ENCODE data around the gene FUBP3.

Gene FUBP3

GRCh38 chr9:130634191-130634768, 54.9 kb downstream of the FUBP3 start:
- Histone ChIP-seq H3K9ac (ENCODE audit: low read length) (no peak overlapping the region), H3K4me1 (ENCODE audit: control insufficient read depth, insufficient read depth, low read length) (no peaks in the 10 kb centered on the region), H3K27ac (ENCODE audit: low read depth, low read length) (no peak overlapping the region), H3K27me3 (ENCODE audit: control insufficient read depth, insufficient read depth, low read length) (no peaks in the 10 kb centered on the region), H3K36me3 (ENCODE audit: control insufficient read depth, insufficient read depth, low read length) (peaks cover 50% of the 10 kb centered on the region), H3K4me3 (ENCODE audit: low read length) (no peak overlapping the region)

- H3K4me1 ChIP-seq (ENCODE audit: control insufficient read depth, insufficient read depth, low read length) = no peaks in the 10 kb centered on the region
- H3K27me3 ChIP-seq (ENCODE audit: control insufficient read depth, insufficient read depth, low read length) = no peaks in the 10 kb centered on the region
- H3K9ac ChIP-seq (ENCODE audit: low read length) = no peak overlapping the region
- no peak overlapping the region for H3K27ac ChIP-seq (ENCODE audit: low read depth, low read length)
- H3K4me3 ChIP-seq (ENCODE audit: low read length) = no peak overlapping the region
- H3K36me3 ChIP-seq (ENCODE audit: control insufficient read depth, insufficient read depth, low read length) = peaks cover 50% of the 10 kb centered on the region
Measured at GRCh38 chr9:130634801-130635200, 55.4 kb downstream of the FUBP3 start.

DNA sequence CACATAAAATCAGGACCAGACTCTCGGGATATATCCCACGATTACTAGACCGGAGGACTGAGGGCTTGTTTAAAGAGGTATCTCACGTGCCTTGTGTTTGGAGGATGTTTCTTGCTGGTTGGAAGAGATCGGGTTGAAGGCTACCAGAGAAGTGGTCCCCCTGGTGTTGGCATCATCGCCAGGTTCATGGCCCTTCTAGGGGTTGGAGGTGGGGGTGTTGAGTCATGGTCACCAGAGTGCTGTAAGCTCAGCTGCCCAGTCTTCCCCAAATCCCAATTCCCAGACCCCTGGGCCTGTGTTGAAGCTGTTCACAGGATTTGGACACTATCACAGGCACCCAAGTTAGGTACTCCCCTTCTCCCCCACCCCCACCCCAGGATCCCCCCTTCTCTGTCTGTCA, 55.9 kb downstream of the FUBP3 start:
- no peak overlapping the region for H3K27ac ChIP-seq (ENCODE audit: low read depth, low read length)
- no peaks in the 10 kb centered on the region for H3K4me1 ChIP-seq (ENCODE audit: control insufficient read depth, insufficient read depth, low read length)
- H3K27me3 ChIP-seq (ENCODE audit: control insufficient read depth, insufficient read depth, low read length) = no peaks in the 10 kb centered on the region
- peaks cover 50% of the 10 kb centered on the region for H3K36me3 ChIP-seq (ENCODE audit: control insufficient read depth, insufficient read depth, low read length)
- no peak overlapping the region for H3K4me3 ChIP-seq (ENCODE audit: low read length)
- H3K9ac ChIP-seq (ENCODE audit: low read length) = no peak overlapping the region

GRCh38 chr9:130635721-130636647, 56.6 kb downstream of the FUBP3 start:
- Histone ChIP-seq H3K27ac (ENCODE audit: low read depth, low read length) (no peak overlapping the region), H3K36me3 (ENCODE audit: control insufficient read depth, insufficient read depth, low read length) (peaks cover 45% of the 10 kb centered on the region), H3K4me1 (ENCODE audit: control insufficient read depth, insufficient read depth, low read length) (no peaks in the 10 kb centered on the region), H3K4me3 (ENCODE audit: low read length) (no peak overlapping the region), H3K27me3 (ENCODE audit: control insufficient read depth, insufficient read depth, low read length) (no peaks in the 10 kb centered on the region), H3K9ac (ENCODE audit: low read length) (no peak overlapping the region)

DNA sequence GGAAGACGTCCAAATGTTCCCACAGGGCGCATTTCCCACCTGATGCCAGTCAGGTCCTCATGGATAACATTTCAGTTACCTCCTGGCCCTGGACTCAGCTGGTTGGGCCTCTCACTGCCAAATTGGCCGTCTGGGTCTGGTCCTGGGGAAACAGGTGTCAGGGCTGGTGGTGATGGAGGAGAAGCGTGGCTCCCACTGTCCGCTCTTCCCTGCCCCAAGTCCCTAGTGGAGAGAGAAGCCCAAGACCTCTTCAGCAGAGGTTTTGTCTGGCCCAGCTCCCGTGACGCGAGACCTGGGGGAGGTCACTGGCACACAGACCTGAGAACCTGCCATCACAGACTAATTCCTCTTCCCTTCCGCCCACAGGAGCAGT, 57.3 kb downstream of the FUBP3 start:
- H3K27ac ChIP-seq (ENCODE audit: low read depth, low read length) = no peak overlapping the region
- H3K9ac ChIP-seq (ENCODE audit: low read length) = no peak overlapping the region
- no peaks in the 10 kb centered on the region for H3K27me3 ChIP-seq (ENCODE audit: control insufficient read depth, insufficient read depth, low read length)
- no peaks in the 10 kb centered on the region for H3K4me1 ChIP-seq (ENCODE audit: control insufficient read depth, insufficient read depth, low read length)
- no peak overlapping the region for H3K4me3 ChIP-seq (ENCODE audit: low read length)
- peaks cover 38% of the 10 kb centered on the region for H3K36me3 ChIP-seq (ENCODE audit: control insufficient read depth, insufficient read depth, low read length)

DNA sequence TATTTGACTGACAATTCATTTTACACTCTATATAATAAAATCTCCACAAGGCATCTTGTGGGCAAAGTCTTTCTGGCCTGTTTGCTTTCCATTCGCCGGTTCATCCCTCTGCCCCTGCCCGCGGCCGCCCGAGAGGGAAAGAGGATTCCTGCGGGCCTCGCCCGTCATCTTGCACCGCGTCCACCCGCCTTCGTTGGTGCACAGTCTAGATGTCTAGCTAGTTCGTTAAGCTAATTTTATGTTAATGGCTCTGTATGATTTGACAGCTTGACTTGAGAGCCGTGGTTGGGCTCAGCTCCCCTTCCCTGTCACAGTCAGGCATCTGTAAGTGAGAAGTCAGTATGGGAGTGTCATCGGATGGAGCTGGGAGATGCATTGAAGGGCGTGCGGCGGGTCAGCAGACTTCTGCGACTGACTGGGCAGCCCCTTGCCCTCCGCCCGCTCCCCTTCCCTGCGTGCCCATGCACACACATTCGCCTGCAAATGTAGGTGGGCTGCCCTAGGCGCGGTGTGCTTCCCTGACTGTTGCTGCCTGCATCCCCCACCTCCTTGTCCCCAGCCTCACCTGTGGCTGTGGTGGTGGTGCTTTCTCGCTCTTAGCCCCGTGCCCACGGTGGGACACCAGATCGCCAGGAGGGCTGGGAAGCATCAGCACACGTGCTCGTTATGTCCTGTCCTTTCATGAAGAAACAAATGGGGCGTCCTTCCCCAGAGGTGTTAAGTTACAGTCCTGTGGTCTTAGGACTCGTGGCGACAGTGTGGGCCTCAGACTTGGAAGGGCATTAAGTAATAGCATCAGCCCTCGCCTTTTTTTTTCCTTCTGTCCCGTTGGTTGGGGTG, 59.1 kb downstream of the FUBP3 start:
- Histone ChIP-seq H3K4me1 (ENCODE audit: control insufficient read depth, insufficient read depth, low read length) (no peaks in the 10 kb centered on the region), H3K27ac (ENCODE audit: low read depth, low read length) (no peak overlapping the region), H3K27me3 (ENCODE audit: control insufficient read depth, insufficient read depth, low read length) (no peaks in the 10 kb centered on the region), H3K9ac (ENCODE audit: low read length) (no peak overlapping the region), H3K36me3 (ENCODE audit: control insufficient read depth, insufficient read depth, low read length) (peaks cover 21% of the 10 kb centered on the region), H3K4me3 (ENCODE audit: low read length) (no peak overlapping the region)

DNA sequence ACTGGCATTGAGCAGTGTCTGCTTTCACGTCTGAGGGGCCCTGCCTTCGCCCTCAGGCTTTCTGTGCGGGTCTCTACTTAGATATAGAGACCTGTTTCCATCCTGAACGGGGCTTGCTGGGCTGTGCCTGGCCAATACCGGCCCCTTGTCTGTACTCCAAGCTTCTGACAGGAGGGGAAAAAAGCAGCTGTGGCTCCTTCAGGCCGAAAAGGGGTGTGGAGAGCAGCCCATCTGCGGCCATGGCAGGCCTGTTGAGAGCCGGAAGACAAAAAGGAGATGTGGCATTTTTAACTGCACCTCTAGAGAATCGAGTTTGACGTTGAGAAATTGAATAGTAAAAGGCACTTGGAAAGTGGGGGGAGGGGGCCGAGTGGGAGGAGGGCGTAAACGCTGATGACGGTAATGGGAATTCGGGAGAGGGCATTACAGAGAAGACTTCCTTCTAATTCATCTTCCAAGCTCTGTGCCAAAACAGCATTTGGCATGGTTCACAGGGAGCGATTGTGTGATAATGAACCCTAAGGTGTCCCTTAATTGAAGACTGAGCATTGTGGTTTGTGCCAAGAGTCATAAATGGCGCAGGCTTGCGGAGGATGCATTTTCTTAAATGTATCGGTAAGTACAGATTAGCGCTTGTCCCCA, 59.9 kb downstream of the FUBP3 start:
- H3K27me3 ChIP-seq (ENCODE audit: control insufficient read depth, insufficient read depth, low read length) = no peaks in the 10 kb centered on the region
- peaks cover 19% of the 10 kb centered on the region for H3K36me3 ChIP-seq (ENCODE audit: control insufficient read depth, insufficient read depth, low read length)
- no peaks in the 10 kb centered on the region for H3K4me1 ChIP-seq (ENCODE audit: control insufficient read depth, insufficient read depth, low read length)
- no peak overlapping the region for H3K9ac ChIP-seq (ENCODE audit: low read length)
- H3K4me3 ChIP-seq (ENCODE audit: low read length) = no peak overlapping the region
- H3K27ac ChIP-seq (ENCODE audit: low read depth, low read length) = no peak overlapping the region

DNA sequence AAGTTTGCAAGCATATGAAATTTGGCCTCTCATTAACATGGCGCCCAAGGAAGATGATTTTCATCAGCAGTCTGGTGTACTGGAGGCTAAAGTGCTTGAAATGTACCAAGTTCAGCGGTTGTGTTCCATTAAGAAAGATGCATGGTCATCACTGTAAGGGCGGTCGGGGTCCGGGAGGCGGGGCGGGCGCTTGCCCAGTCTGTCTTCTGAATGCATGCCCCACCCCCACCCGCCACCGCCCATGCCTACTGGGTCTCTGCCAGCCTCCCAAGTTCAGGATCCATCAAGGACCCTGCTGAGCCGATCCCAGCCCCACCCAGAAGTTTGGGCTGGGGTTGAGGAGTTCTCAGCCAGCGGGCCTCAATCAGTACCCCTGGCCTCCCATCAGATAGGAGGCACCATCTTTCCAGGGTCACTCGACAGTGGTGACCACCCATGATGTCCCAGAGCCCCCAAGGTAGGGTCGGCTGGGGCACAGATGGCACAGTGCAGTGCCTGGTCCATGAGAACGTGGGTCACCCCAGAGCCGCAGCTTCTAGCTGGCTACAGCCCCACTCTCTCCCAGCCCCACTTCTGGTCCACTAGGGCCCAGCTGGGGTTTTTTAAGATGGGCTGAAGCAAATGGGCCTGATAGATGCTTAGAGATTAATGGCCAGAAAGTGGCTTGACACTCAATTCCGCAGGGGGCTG, 60.6 kb downstream of the FUBP3 start:
- Histone ChIP-seq H3K9ac (ENCODE audit: low read length) (no peak overlapping the region), H3K27ac (ENCODE audit: low read depth, low read length) (no peak overlapping the region), H3K4me3 (ENCODE audit: low read length) (no peak overlapping the region), H3K4me1 (ENCODE audit: control insufficient read depth, insufficient read depth, low read length) (no peaks in the 10 kb centered on the region), H3K36me3 (ENCODE audit: control insufficient read depth, insufficient read depth, low read length) (peaks cover 14% of the 10 kb centered on the region), H3K27me3 (ENCODE audit: control insufficient read depth, insufficient read depth, low read length) (no peaks in the 10 kb centered on the region)

- no peaks in the 10 kb centered on the region for H3K4me1 ChIP-seq (ENCODE audit: control insufficient read depth, insufficient read depth, low read length)
- no peak overlapping the region for H3K9ac ChIP-seq (ENCODE audit: low read length)
- no peak overlapping the region for H3K27ac ChIP-seq (ENCODE audit: low read depth, low read length)
- H3K36me3 ChIP-seq (ENCODE audit: control insufficient read depth, insufficient read depth, low read length) = peaks cover 13% of the 10 kb centered on the region
- no peaks in the 10 kb centered on the region for H3K27me3 ChIP-seq (ENCODE audit: control insufficient read depth, insufficient read depth, low read length)
- no peak overlapping the region for H3K4me3 ChIP-seq (ENCODE audit: low read length)
Measured at GRCh38 chr9:130640681-130641080, 61.3 kb downstream of the FUBP3 start.

DNA sequence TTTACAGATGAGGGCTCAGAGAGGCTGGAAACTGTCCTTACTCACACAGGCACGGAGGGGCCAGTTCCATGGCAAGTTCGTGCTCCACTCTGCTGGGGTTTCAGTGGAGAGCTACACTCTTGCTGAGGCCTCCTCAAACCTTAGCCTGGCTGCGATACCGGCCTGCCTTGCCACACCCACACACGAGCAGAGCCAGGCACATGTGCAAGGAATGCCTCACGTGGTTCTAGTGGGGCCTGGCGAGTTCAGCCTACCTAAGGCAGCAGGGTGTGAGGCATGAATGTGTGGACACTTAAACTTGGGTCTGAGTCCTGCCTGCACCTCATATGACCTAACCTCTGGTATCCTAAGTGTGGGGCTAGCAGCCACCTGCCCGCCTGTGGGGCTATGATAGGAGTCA, 63.5 kb downstream of the FUBP3 start:
- Histone ChIP-seq H3K27me3 (ENCODE audit: control insufficient read depth, insufficient read depth, low read length) (no peaks in the 10 kb centered on the region), H3K4me3 (ENCODE audit: low read length) (no peak overlapping the region), H3K4me1 (ENCODE audit: control insufficient read depth, insufficient read depth, low read length) (no peaks in the 10 kb centered on the region), H3K27ac (ENCODE audit: low read depth, low read length) (no peak overlapping the region), H3K9ac (ENCODE audit: low read length) (no peak overlapping the region), H3K36me3 (ENCODE audit: control insufficient read depth, insufficient read depth, low read length) (peaks cover 2% of the 10 kb centered on the region)

GRCh38 chr9:130651221-130651620, 71.8 kb downstream of the FUBP3 start:
- H3K27ac ChIP-seq (ENCODE audit: low read depth, low read length) = no peak overlapping the region
- H3K36me3 ChIP-seq (ENCODE audit: control insufficient read depth, insufficient read depth, low read length) = no peaks in the 10 kb centered on the region
- H3K4me1 ChIP-seq (ENCODE audit: control insufficient read depth, insufficient read depth, low read length) = no peaks in the 10 kb centered on the region
- no peak overlapping the region for H3K9ac ChIP-seq (ENCODE audit: low read length)
- H3K4me3 ChIP-seq (ENCODE audit: low read length) = no peak overlapping the region
- H3K27me3 ChIP-seq (ENCODE audit: control insufficient read depth, insufficient read depth, low read length) = no peaks in the 10 kb centered on the region

Data from rectal smooth muscle tissue (tissue), 1 donor.